GM12892 (cell line): ENCODE measurements around the gene ANK2.

Experiments
- POLR2A ChIP-seq: IDR thresholded peaks from 2 replicates; pipeline ENCODE4 v1.6.1; 2011; ENCODE audit warnings: low read depth, low read length, control low read depth
- POLR2AphosphoS5 ChIP-seq: IDR thresholded peaks from 2 replicates; pipeline ENCODE4 v1.6.1; 2011; ENCODE audit warnings: low read depth, low read length, control low read depth
- TAF1 ChIP-seq: IDR thresholded peaks from 2 replicates; pipeline ENCODE4 v1.6.1; 2011; ENCODE audit warnings: low read depth, mild to moderate bottlenecking, control low read depth, low read length, borderline replicate concordance

- TF ChIP-seq TAF1: no peak
- TF ChIP-seq POLR2A: no peak
- TF ChIP-seq POLR2AphosphoS5: no peak
Measured at GRCh38 chr4:113162089-113162488, 112.6 kb downstream of the ANK2 start.
